Peyer's patch (tissue), 4 donors: ENCODE data around the gene PSG4.
"Not testable (repeated sequence)": the region's sequence is repeated elsewhere in the genome, so short reads cannot be mapped to it uniquely, and the experiment has no call there.

Source experiments
- POLR2A ChIP-seq, 2 donors: fragments of 450-650 bp; IDR thresholded peaks; one replicate each; pipeline ENCODE4 v1.5.1; 2017; ENCODE audit warnings: antibody characterized with exemption in 2 of 2, mild to moderate bottlenecking in 2 of 2, moderate library complexity in 2 of 2
- TF ChIP-seq, protein P1 (sequence below), 6 experiments: fragments of 450-650 bp in 4 of 6; fragments of 200-600 bp in 2 of 6; sonication (generic) in 1 of 6; IDR thresholded peaks; one replicate each; pipeline ENCODE4 v1.5.1; 2017 to 2019; ENCODE audit warnings: antibody characterized with exemption in 6 of 6, mild to moderate bottlenecking in 3 of 6, moderate library complexity in 1 of 6

DNA sequence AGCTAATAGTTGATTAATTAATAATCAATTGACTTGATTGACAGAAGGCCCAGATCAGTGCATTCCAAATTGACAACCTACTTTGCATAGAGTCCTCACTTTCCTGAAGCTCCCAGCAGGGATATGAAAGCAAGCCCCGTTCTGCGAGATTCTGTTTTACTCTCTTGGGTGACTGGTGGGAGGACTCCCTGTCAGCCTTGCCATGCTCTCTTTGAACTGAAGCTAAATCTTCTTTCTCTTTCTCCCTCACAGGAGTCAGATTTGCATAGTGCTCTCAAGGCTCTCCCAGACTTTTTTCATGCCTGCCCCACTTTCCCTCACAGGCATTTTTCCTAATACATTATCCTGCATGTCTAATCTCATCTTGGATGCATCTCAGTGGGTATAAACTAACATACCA, 10.4 kb upstream of the PSG4 start:
- TF ChIP-seq, protein P1, sequence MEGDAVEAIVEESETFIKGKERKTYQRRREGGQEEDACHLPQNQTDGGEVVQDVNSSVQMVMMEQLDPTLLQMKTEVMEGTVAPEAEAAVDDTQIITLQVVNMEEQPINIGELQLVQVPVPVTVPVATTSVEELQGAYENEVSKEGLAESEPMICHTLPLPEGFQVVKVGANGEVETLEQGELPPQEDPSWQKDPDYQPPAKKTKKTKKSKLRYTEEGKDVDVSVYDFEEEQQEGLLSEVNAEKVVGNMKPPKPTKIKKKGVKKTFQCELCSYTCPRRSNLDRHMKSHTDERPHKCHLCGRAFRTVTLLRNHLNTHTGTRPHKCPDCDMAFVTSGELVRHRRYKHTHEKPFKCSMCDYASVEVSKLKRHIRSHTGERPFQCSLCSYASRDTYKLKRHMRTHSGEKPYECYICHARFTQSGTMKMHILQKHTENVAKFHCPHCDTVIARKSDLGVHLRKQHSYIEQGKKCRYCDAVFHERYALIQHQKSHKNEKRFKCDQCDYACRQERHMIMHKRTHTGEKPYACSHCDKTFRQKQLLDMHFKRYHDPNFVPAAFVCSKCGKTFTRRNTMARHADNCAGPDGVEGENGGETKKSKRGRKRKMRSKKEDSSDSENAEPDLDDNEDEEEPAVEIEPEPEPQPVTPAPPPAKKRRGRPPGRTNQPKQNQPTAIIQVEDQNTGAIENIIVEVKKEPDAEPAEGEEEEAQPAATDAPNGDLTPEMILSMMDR (IDR thresholded peaks at IDR 0.05), result not testable (repeated sequence)
- not testable (repeated sequence) for TF ChIP-seq POLR2A (IDR thresholded peaks at IDR 0.05)
